IPS DF 4.7 (cell line): Measurements from ENCODE around the gene UROC1.
"Not testable (repeated sequence)": the region's sequence is repeated elsewhere in the genome, so short reads cannot be mapped to it uniquely, and the experiment has no call there.

ENCODE experiments used
- DNase-seq: peaks from one replicate; pipeline ENCODE4 v3.0.0-alpha.2; 2013; ENCODE audit warnings: low spot score; ENCODE audit errors: extremely low read depth

Gene UROC1

DNA sequence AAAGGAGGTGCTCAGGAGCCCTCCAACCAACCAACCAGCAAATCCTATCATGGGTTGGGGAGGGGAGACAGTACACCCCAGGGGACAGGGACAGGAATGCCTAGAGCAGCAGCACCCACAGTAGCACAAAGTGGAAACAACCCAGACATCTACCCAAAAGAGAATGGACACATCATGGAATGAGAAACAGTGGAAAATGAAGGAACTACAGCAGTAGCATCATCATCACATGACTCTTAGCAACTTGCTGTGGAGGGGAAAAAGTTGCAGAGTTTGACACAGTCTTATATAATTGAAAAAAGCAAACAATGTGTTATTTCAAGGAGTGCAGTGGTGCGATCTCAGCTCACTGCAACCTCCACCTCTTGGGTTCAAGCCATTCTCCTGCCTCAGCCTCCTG lies 30.1 kb upstream of the UROC1 start:
- no peak for DNase-seq

DNA sequence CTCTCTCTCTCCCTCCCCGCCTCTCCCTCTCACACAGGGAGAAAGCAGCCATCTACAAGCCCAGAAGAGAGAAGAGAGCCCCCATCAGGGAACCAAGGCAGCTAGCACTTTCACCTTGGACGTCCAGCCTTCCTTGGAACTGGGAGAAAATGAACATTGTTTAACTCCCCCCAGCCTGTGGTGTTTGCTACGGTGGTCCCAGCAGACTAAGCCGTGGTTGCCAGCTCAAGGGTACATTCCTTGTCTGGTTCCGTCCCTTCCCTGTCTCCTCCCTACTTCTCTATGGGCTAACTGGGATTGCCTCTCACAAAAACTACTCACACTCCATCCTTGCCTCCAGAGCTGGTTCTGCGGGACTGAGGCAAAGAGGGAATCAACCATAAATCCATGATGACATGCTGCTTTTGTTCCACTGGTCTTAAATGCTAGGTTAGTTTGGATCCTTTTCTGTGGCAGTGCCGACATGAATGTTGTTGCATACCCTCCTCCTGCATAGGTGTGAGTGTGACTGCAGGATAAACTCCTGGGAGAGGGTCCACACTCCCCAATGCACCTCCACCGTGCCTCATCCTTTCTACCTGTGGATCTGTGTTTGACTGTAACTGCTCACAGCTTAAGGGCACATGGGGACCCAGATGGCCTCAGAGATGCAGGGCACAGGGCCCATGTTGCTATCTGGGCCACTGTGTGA lies 29.1 kb upstream of the UROC1 start:
- no peak for DNase-seq

GRCh38 chr3:126546013-126546412 lies 28.4 kb upstream of the UROC1 start:
- DNase-seq, result no peak

DNA sequence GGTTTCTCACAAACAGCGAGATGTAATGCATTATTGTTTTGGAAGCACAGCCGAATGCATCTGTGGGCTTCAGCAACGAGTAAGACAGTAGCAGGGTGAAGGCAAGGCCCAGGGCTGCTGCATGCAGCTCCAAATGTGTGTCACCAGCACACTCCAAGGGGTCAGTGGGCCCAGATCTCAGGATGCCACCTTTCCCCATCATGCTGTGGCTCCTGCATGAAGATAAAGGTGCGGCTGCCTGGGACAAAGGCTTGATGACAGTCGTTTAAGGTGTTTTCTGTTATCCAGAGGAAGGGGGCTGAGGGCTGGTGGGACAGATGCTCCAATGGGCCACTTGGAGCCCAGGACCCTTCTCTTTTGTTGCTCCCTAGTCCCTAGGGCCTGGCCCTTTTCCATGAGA lies 28.0 kb upstream of the UROC1 start:
- no peak for DNase-seq

- DNase-seq, result no peak
These were observed 27.2 kb upstream of the UROC1 start for GRCh38 chr3:126544596-126545281.

DNA sequence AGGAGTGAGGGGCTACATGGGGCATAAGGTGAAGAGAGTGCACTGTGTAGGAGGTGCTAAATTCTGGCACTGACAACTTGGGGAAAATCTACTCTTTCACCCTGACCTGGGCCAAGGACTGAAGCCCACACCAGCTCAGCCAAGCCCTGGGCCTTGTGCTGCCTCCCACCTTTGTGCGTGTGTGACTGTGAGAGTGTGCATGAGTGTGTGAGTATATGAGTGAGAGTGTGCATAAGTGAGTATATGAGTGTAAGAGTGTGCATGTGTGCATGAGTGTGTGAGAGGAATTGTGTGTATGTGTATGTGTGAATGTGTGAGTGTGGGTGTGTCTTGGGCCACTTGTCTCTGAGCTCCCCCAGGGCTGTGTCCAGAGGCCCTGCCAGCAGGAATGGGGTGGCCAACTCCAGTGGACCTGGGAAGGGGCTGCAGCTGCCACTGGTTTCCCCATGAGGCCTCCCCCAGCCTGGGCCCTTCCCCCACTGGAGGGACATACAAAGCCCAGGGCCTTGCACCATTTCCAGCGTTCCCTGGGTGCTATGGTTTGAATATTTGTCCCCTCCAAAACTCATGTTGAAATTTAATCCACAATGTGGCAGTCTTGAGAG lies 26.0 kb upstream of the UROC1 start:
- no peak for DNase-seq

- no peak for DNase-seq
These were observed 25.0 kb upstream of the UROC1 start for GRCh38 chr3:126542340-126543241.

DNA sequence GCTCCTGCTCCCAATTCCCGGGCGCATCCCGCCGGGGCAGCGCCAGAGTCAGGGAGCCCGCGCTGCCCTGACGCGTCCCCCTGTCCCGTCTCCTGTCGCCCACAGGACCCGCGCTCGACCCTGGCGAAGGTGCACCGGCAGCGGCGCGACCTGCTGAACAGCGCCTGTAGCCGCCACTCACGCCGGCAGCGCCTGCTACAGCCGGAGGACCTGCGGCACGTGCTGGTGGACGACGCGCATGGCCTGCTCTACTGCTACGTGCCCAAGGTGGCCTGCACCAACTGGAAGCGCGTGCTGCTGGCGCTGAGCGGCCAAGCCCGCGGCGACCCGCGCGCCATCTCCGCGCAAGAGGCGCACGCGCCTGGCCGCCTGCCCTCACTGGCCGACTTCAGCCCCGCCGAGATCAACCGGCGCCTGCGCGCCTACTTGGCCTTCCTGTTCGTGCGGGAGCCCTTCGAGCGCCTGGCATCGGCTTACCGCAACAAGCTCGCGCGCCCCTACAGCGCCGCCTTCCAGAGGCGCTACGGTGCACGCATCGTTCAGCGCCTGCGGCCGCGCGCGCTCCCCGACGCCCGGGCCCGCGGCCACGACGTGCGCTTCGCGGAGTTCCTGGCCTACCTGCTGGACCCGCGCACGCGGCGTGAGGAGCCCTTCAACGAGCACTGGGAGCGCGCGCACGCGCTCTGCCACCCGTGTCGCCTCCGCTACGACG lies 24.2 kb upstream of the UROC1 start:
- DNase-seq, result no peak

DNA sequence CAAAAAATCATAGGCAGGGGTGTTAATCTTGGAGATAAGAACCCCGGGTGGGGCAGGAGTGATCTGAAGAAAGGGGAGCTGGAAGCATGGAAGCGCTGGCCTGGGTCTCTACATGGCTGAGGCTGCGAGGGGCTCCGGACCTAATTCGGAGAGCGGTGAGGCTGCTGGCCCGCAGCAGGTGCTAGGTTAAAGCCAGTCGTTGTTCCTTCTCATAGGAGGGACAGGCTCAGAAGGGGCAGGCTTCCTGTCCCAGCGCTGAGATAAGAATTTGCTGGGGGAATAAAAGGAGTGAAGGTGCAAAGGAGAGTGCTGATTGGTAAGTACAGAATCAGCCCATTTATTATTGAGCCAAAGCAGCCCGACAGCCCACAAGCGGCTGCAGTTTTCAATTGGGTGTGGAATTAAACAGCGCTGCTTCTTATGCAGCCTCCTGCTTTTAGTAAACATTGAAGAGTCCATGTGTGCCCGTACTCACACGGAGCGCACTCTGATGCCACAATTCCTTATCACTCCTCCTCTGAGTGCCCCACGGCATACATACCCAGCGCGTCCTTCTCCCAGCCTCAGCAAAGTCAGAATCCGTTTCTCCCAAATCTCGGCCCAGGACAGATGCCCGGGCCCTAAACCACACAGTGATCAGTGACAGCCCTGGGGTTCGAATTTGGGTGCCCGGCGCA lies 23.5 kb upstream of the UROC1 start:
- DNase-seq, result no peak

- DNase-seq, result no peak
These were observed 22.8 kb upstream of the UROC1 start for GRCh38 chr3:126540342-126540849.

DNA sequence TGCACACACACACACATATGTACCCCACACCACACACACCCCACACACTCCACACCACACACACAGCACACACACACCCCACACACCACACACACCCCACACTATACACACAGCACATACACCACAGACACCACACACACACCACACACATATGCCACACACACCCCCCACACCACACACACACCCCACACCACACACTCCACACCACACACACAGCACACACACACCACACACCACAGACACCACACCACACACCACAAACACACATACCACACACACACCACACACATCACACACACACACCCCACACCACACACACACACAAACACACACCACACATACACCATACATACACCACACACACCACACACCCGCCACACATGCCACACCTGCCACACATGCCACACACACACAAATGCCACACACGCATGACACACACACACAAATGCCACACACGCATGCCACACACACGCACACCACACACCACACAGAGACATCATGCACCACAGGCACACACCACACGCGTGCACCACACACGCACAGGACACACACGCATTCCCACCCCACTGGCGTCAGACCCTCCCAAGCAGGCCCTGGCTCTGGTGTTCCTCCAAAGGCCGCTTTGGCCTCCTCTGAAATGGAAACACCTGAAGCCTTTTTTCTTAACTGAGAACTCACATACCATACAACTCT lies 22.1 kb upstream of the UROC1 start:
- no peak for DNase-seq

DNA sequence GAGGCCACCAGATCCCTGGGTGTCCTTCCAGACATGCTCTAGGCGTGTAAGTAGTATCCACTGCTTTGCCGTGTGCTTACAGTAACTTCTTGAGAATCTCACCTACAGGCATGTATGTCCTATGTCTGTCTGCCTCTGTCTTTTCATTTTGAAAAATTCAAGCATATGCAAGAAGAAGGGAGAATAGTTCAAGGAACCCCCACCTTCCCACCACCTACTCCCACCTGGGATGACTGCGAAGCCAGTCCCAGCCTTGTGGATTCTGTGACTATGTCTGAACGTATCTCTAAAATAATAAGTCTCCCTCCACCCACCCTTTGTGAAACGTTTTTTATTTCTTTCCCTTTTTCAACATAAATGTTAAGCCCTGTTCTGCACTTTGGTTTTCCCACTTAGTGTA lies 21.4 kb upstream of the UROC1 start:
- DNase-seq, result no peak

- no peak for DNase-seq
These were observed 20.7 kb upstream of the UROC1 start for GRCh38 chr3:126538316-126538715.

DNA sequence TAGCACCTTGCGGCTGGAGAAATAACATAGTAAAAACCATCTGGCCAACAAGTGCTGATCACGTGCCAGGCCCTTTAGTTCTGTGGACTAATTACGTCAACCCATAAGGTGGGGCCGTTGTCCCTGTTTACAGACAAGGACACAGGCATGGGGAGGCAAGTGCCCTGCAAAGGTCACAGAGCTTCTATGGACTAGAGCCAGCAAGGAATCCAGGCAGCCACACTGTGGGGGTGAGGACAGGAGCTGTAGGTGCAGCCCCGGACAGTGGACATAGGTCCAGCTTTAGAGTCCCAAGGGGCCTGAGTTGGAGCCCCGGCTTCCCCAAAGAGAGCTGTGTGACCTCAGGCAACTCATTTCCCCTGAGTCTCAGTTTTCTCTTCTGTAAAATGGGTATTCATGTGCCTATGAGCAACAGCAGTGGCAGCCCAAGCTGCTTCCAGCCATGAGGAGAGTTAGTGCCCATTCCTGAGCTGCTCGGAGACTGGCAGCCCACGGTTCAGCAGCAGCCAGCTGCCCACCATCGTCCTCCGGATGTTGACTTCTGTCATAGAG lies 20.2 kb upstream of the UROC1 start:
- DNase-seq, result no peak

GRCh38 chr3:126537116-126537729 lies 19.6 kb upstream of the UROC1 start:
- DNase-seq, result no peak

- no peak for DNase-seq
These were observed 18.6 kb upstream of the UROC1 start for GRCh38 chr3:126536126-126536525.

GRCh38 chr3:126535636-126536035 lies 18.1 kb upstream of the UROC1 start:
- no peak for DNase-seq

DNA sequence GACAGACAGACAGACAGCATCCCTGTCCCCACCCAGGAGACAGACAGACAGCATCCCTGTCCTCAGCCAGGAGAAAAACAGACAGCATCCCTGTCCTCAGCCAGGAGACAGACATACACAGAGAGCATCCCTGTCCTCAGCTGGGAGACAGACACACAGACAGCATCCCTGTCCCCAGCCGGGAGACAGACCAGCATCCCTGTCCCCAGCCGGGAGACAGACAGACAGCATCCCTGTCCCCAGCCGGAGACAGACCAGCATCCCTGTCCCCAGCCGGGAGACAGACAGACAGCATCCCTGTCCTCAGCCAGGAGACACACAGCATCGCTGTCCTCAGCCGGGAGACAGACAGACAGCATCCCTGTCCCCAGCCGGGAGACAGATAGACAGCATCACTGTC lies 17.1 kb upstream of the UROC1 start:
- DNase-seq, result not testable (repeated sequence)

GRCh38 chr3:126533506-126533905 lies 15.9 kb upstream of the UROC1 start:
- no peak for DNase-seq
